ENCODE data around the gene CFAP221.

DNA sequence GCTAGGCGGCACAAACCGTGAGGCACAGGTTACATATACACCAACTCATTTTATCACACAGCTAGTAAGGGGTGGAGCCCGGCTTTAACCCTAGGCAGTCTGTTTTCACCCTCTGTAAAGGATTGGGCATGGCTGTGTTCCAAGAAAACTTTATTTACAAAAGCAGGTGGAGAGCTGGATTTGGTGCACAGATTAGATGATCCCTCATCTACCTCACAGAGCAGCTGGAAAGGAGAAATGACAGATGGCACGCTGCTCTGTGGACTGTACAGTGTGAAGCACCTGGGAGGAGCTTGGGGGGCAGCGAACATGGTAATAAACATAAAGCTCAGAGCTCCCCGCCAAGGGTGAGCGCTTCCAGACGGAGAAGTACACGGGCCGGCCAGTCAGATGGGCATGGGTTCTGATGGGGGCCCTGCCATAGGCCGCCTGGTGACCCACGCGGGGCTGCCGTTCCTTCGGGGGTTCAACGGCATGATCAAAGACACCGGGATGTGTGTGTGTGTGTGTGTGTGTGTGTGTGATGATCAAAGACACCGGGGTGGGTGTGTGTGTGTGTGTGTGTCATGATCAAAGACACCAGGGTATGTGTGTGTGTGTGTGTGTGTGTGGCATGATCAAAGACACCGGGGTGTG lies 133.9 kb downstream of the CFAP221 start:
- no peak for TF ChIP-seq CTCF (IDR thresholded peaks at IDR 0.05)
- no peak for TF ChIP-seq POLR2A (IDR thresholded peaks at IDR 0.05)

All from uterus (tissue), 2 donors.